ENCODE measurements around the gene OTOS.

OTOS gene

DNA sequence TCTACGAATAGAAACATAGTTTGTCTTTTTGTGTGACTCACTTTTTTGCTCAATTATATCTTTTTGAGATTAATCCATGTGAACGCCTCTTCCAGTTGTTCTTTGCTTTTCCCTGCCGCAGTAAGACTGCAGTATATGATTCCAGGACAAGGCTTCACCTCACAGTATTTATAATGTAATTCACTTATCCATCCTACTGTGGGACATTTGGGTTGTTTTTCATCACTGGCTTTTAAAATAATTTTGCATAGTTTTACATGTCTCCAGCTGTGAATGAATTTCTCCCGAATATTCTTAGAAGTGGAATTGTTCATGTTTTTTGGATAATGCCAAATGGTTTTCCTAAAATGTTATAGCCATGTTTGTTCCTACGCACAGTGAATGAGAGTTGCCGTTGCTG, 26.2 kb downstream of the OTOS start:
- no peak for DNase-seq (ENCODE audit: low spot score)

- no peak for DNase-seq (ENCODE audit: low spot score)
These were observed 27.4 kb downstream of the OTOS start for GRCh38 chr2:240112914-240113690.

DNA sequence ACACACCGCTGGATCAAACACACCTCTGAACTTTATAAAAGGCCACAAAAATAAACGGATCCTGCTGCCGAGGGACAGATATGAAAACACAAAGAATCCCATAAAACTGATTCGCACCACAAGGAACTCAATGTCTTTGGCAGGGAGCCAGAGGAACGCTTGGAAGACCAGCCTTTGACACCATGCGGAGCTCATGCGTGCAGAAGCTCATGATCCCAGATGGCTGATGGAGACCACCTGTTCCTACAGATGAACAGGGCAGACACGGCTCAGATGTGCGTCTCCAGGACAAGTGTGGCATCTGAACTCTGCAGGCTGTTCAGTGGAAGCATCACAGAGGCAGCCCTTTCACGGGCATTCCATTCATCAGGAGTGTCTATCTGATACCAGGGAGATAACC, 29.2 kb downstream of the OTOS start:
- no peak for DNase-seq (ENCODE audit: low spot score)

DNA sequence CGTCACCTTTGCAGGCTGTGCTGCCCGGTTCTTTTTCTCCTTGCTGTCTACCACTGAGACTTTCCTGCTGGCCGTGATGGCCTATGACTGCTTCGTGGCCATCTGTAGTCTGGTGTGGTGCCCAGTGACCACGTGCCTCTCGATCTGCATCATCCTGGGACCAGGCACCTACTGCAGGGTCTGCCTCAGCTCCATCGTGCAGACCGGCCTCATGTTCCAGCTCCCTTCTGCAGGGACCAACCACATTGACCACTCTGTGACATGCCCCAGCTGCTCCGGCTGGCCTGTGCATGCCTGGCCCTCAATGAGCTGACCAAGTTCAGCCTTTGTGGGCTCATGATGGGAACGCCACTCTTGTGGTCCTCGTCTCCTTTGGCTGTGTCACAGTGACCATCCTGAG, 31.1 kb downstream of the OTOS start:
- DNase-seq (ENCODE audit: low spot score), result no peak

- no peak for DNase-seq (ENCODE audit: low spot score)
These were observed 33.0 kb downstream of the OTOS start for GRCh38 chr2:240107477-240107796.

- DNase-seq (ENCODE audit: low spot score), result no peak
These were observed 33.5 kb downstream of the OTOS start for GRCh38 chr2:240106765-240107476.

DNA sequence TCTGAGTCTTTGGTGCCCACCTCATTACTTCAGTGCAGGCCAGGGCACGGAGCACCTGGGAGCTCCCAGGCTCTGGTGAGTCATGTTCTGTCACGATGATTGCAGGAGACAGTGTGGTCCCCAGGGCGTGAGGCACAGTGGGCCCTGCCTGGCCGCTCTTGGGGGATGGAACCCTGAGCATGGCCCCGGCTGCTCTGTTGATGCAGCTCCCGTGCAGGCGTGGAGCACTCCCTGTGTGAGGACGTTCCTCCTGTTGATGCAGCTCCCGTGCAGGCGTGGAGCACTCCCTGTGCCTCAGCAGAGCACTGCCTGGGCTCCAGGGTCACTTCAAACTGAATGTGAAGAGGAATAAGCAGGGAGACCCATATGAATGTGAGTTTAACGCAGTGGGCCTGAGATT, 34.5 kb downstream of the OTOS start:
- DNase-seq (ENCODE audit: low spot score), result no peak

- DNase-seq (ENCODE audit: low spot score), result no peak
These were observed 37.3 kb downstream of the OTOS start for GRCh38 chr2:240103136-240103535.

GRCh38 chr2:240098349-240098748, 42.1 kb downstream of the OTOS start:
- no peak for DNase-seq (ENCODE audit: low spot score)

- no peak for DNase-seq (ENCODE audit: low spot score)
These were observed 44.6 kb downstream of the OTOS start for GRCh38 chr2:240095556-240096523.

GRCh38 chr2:240089306-240089705, 51.2 kb downstream of the OTOS start:
- DNase-seq (ENCODE audit: low spot score), result no peak

Measured in hepatic stellate cell (primary cell).